GM18526 (cell line): ENCODE results near the gene CD59.

Experiments
- POLR2A ChIP-seq: IDR thresholded peaks from 3 replicates; pipeline ENCODE4 v1.6.1; 2011; ENCODE audit not compliant: insufficient read length; ENCODE audit errors: extremely low read depth

The CD59 gene

GRCh38 chr11:33722590-33723234, 13.5 kb downstream of the CD59 start:
- no peak for TF ChIP-seq POLR2A

GRCh38 chr11:33721984-33722383, 14.2 kb downstream of the CD59 start:
- no peak for TF ChIP-seq POLR2A

- TF ChIP-seq POLR2A: no peak
Measured at GRCh38 chr11:33721426-33721825, 14.8 kb downstream of the CD59 start.

GRCh38 chr11:33719587-33719986, 16.6 kb downstream of the CD59 start:
- no peak for TF ChIP-seq POLR2A

GRCh38 chr11:33718440-33718839, 17.8 kb downstream of the CD59 start:
- no peak for TF ChIP-seq POLR2A

- no peak for TF ChIP-seq POLR2A
Measured at GRCh38 chr11:33716243-33716642, 20.0 kb downstream of the CD59 start.

- TF ChIP-seq POLR2A: no peak
Measured at GRCh38 chr11:33713856-33714398, 22.3 kb downstream of the CD59 start.

- TF ChIP-seq POLR2A: no peak
Measured at GRCh38 chr11:33713151-33713855, 22.9 kb downstream of the CD59 start.

- no peak for TF ChIP-seq POLR2A
Measured at GRCh38 chr11:33712436-33712835, 23.8 kb downstream of the CD59 start.

- no peak for TF ChIP-seq POLR2A
Measured at GRCh38 chr11:33709466-33709865, 26.8 kb downstream of the CD59 start.

GRCh38 chr11:33708985-33709384, 27.2 kb downstream of the CD59 start:
- no peak for TF ChIP-seq POLR2A

- TF ChIP-seq POLR2A: no peak
Measured at GRCh38 chr11:33706966-33707365, 29.3 kb downstream of the CD59 start.

GRCh38 chr11:33706546-33706945, 29.7 kb downstream of the CD59 start:
- no peak for TF ChIP-seq POLR2A

GRCh38 chr11:33704240-33705002, 31.8 kb downstream of the CD59 start:
- TF ChIP-seq POLR2A: no peak

- TF ChIP-seq POLR2A: no peak
Measured at GRCh38 chr11:33703788-33704187, 32.4 kb downstream of the CD59 start.

GRCh38 chr11:33703234-33703633, 33.0 kb downstream of the CD59 start:
- TF ChIP-seq POLR2A: no peak
